ENCODE data around the gene GPSM1.

Gene GPSM1

GRCh38 chr9:136335296-136336155 lies 8.2 kb downstream of the GPSM1 start:
- DNase-seq, result no peak

GRCh38 chr9:136336156-136336870 lies 9.0 kb downstream of the GPSM1 start:
- DNase-seq, result no peak

GRCh38 chr9:136336881-136337280 lies 9.5 kb downstream of the GPSM1 start:
- no peak for DNase-seq

GRCh38 chr9:136337416-136338395 lies 10.4 kb downstream of the GPSM1 start:
- DNase-seq, result no peak

GRCh38 chr9:136338511-136338910 lies 11.2 kb downstream of the GPSM1 start:
- no peak for DNase-seq

GRCh38 chr9:136339173-136339957 lies 12.0 kb downstream of the GPSM1 start:
- peak; percentile 41 for DNase-seq

GRCh38 chr9:136339958-136340310 lies 12.6 kb downstream of the GPSM1 start:
- no peak for DNase-seq

GRCh38 chr9:136340356-136341041 lies 13.2 kb downstream of the GPSM1 start:
- no peak for DNase-seq

GRCh38 chr9:136341042-136341655 lies 13.8 kb downstream of the GPSM1 start:
- no peak for DNase-seq

GRCh38 chr9:136341769-136342168 lies 14.4 kb downstream of the GPSM1 start:
- no peak for DNase-seq

GRCh38 chr9:136342181-136343120 lies 15.1 kb downstream of the GPSM1 start:
- peak; percentile 72 for DNase-seq

- no peak for DNase-seq
Measured at GRCh38 chr9:136343121-136343883, 16.0 kb downstream of the GPSM1 start.

- no peak for DNase-seq
Measured at GRCh38 chr9:136343884-136344269, 16.5 kb downstream of the GPSM1 start.

GRCh38 chr9:136344544-136345280 lies 17.4 kb downstream of the GPSM1 start:
- DNase-seq, result no peak

GRCh38 chr9:136345281-136346156 lies 18.2 kb downstream of the GPSM1 start:
- DNase-seq, result no peak

- DNase-seq, result no peak
Measured at GRCh38 chr9:136346157-136346481, 18.8 kb downstream of the GPSM1 start.

GRCh38 chr9:136346927-136347465 lies 19.7 kb downstream of the GPSM1 start:
- no peak for DNase-seq
